ENCODE data around the gene KCNMB4. TPM values are rescaled to one million over a fixed set of nuclear protein-coding genes. Genes with fewer than 3 reads are reported as not detected.

Gene KCNMB4
- total and polyA plus RNA-seq, 2 of the 4 experiments (the other 2 are of a cell fraction) = 0.90 to 1.1 TPM

GRCh38 chr12:70398862-70399261 is 32.8 kb downstream of the KCNMB4 start:
- Histone ChIP-seq H3K56ac (ENCODE audit: extremely low read depth, insufficient read depth, low read length) (no peak overlapping the region), H3K36me3 (ENCODE audit: control insufficient read depth, insufficient read depth, low read length) (no peaks in the 10 kb centered on the region), H4K5ac (ENCODE audit: low read depth, low read length) (no peak overlapping the region), H2BK15ac (ENCODE audit: low read depth, low read length) (no peak overlapping the region), H2AK5ac (ENCODE audit: low read depth, low read length) (no peak overlapping the region), H3K27ac (ENCODE audit: insufficient read depth, low read length) (no peak overlapping the region), H3K4me3 (ENCODE audit: insufficient read depth, low read depth, low read length) (no peak overlapping the region), H4K8ac (ENCODE audit: low read depth in 2 of 2, low read length in 2 of 2) (no peak overlapping the region), H3K9ac (ENCODE audit: low read depth, low read length) (no peak overlapping the region), H2BK20ac (ENCODE audit: low read depth, low read length) (no peak overlapping the region), H3K18ac (ENCODE audit: low read depth, low read length) (no peak overlapping the region), H3K4me1 (ENCODE audit: control insufficient read depth, insufficient read depth, low read length) (no peaks in the 10 kb centered on the region), H4K20me1 (ENCODE audit: insufficient read depth, low read length) (no peaks in the 10 kb centered on the region), H4K91ac (ENCODE audit: insufficient read depth, low read depth, low read length) (no peak overlapping the region), H3K14ac (replicated peaks; ENCODE audit: low read depth, low read length) (no peak overlapping the region), H3K79me1 (ENCODE audit: low read depth in 1 of 2, low read length in 2 of 2) (no peaks in the 10 kb centered on the region), H2BK5ac (ENCODE audit: low read depth, low read length, poor library complexity, severe bottlenecking) (no peak overlapping the region), H3K4me2 (ENCODE audit: low read depth, low read length) (no peak overlapping the region), H3K4ac (ENCODE audit: low read depth, low read length) (no peak overlapping the region), H3K9me3 (ENCODE audit: control insufficient read depth, insufficient read depth, low read length) (no peaks in the 10 kb centered on the region), H2AK9ac (replicated peaks; ENCODE audit: low read depth, low read length, poor library complexity) (no peak overlapping the region), H3K9me1 (ENCODE audit: insufficient read depth, low read length) (no peaks in the 10 kb centered on the region), H3K23ac (ENCODE audit: low read depth, low read length) (no peak overlapping the region), H2AFZ (replicated peaks; ENCODE audit: low read length, poor library complexity) (no peak overlapping the region), H2BK120ac (ENCODE audit: low read depth, low read length) (no peak overlapping the region), H3K27me3 (ENCODE audit: control insufficient read depth, insufficient read depth, low read length) (no peaks in the 10 kb centered on the region)
- WGBS, 2 experiments (ENCODE audit: extremely low coverage in 2 of 2, insufficient read length in 1 of 2) = 40% methylated on average over 1 of the region's 3 CpGs; no CpG with 5 or more reads in 1 of the 2 experiments
- TF ChIP-seq CHD1 (IDR thresholded peaks at IDR 0.05; ENCODE audit: low read depth, low read length) (no peak), USF2 (IDR thresholded peaks at IDR 0.05; ENCODE audit: low read depth, low read length) (no peak), SMC3 (IDR thresholded peaks at IDR 0.05; ENCODE audit: low read depth, low read length) (no peak), CEBPB (IDR thresholded peaks at IDR 0.05; ENCODE audit: low read depth, low read length) (no peak), MXI1 (IDR thresholded peaks at IDR 0.05; ENCODE audit: borderline replicate concordance, low read depth, low read length) (no peak), RAD21 (IDR thresholded peaks at IDR 0.05; ENCODE audit: low read length) (no peak), POLR2A (IDR thresholded peaks at IDR 0.05; ENCODE audit: low read depth, low read length) (no peak), MAFK (IDR thresholded peaks at IDR 0.05; ENCODE audit: low read depth, low read length) (no peak)
- DNase-seq (no peak), ATAC-seq (ENCODE audit: low read depth) (no peak)
- ChIA-PET POLR2A (ENCODE audit: unreplicated experiment) (no interaction called here), CTCF (no interaction called here)
- in situ Hi-C loops (cut with MboI; ENCODE audit: low sequenced_read_pairs) = no loop called here
- intact Hi-C loops (cut with micrococcal nuclease) = no loop called here
- dilution Hi-C loops (cut with HindIII; ENCODE audit: low sequenced_read_pairs, unreplicated experiment) = no loop called here
- BruUV-seq (replicated peaks) = no TSS peak
